NCI-H1092 (cell line): ENCODE results near the gene ATRIP.
"Not testable (repeated sequence)": the region's sequence is repeated elsewhere in the genome, so short reads cannot be mapped to it uniquely, and the experiment has no call there.

Experiments used
- DNase-seq: peaks from one replicate; lab custom pipeline; 2025; lab: John Stamatoyannopoulos, UW

The ATRIP gene

DNA sequence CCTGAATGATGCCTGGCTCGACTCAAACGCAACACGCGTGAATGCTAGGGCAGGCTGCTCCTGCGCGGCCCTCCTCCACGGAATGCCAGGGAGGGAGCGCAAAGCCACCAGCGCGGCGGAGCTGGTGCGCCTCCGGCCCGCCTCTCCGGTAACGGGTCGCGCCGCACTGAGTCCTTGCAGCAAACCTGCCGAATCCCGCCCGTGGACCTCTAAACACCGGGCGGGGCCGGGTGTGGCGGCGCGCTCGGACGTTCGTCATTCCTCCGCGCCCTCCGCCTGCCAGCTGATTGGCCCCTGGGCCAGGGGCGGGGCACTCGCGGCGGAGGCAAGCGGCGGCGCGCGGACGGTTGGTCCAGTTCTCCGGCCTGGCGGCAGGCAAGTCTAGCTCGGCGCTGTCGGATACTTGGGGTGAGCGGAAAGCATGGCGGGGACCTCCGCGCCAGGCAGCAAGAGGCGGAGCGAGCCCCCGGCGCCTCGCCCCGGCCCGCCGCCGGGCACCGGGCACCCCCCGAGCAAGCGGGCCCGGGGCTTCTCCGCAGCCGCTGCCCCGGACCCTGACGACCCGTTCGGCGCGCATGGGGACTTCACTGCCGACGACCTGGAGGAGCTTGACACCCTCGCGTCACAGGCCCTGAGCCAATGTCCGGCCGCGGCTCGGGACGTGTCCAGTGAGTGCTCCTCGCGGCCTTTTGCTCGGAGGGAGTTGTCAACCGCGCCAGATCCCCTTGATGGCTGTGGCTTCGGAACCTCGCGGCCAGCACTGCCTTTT, at the start of gene ATRIP:
Gene ATRIP (plus strand): TSS at position 313 of the 769 bp plus-strand sequence. CDS start 109 bp downstream, at position 422.
- DNase-seq, result peak; percentile 65

DNA sequence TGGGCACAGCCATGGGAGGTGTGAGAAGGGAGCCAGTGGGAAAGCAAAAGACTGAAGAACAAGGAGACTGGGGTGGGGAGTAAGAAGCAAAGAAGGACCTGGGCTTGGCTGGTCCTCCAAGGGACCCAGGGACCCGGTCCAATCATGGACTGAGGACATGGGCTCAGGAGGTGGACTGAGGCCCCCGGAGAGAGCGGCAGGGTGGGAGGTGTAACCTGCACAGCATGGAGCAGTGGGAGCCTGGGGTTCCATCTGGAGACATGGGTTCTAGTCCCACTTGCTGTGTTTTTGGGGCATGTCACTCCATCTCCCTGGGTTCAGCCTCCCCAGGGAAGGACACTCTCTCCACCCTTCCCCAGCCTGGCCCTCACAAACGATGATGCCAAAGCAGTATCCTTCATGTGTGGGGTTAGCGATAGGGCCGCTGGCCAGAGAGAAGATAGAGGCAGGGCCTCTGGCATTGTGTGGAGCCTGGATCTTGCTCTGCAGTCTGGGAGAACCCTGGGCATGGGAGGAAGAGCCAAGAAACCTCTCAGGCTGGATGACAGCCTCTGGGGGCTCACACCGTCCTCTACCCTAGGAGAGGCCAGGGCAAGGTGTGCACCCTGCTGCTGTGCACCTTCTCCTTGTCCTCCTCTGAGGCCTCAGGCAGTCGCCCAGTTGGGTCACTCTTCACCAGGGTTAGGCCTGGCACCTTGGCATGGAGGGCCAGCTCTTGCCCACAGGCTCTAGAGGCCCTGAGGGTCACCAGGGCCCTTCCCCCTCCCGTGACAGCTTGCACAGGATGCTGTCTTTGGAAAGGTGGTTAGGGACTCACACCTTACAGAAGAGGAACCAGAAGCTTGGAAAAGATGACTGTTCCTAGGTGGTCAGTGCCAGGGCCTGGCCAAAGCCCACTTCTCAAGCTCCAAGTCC, 48.5 kb upstream of the ATRIP start:
- no peak for DNase-seq

DNA sequence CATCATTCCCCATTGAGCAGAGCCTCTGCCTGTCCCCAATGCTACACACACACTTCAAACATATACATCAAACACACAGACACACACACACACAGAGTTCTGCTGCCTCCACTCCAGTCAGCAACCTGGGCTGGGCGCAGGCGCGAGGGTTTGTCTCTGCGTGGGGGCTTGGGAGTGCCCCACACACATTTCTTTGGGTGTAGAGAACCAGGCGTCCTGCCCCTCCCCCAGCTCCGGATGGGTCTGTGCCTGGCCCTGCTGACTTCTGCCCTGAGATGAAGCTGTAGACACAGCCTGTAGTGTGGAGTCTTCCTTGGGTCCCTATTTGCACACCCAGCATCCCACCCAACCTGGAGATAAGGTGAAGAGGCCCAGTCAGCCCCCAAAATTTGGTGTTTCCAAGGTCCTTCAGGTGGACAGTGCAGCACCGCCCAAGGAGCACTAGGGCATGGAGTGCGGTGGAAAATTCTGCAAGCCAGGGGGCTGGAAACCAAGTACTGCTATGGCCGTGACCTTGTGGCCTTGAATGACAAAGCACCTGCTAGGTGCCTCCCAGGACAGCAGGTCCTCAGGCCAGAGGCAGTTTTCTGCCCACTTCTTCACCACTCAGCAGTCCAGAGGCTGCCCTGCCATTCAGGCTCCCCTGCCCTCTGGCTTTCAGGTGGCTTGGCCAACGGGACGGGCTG, 47.7 kb upstream of the ATRIP start:
- DNase-seq, result no peak

DNA sequence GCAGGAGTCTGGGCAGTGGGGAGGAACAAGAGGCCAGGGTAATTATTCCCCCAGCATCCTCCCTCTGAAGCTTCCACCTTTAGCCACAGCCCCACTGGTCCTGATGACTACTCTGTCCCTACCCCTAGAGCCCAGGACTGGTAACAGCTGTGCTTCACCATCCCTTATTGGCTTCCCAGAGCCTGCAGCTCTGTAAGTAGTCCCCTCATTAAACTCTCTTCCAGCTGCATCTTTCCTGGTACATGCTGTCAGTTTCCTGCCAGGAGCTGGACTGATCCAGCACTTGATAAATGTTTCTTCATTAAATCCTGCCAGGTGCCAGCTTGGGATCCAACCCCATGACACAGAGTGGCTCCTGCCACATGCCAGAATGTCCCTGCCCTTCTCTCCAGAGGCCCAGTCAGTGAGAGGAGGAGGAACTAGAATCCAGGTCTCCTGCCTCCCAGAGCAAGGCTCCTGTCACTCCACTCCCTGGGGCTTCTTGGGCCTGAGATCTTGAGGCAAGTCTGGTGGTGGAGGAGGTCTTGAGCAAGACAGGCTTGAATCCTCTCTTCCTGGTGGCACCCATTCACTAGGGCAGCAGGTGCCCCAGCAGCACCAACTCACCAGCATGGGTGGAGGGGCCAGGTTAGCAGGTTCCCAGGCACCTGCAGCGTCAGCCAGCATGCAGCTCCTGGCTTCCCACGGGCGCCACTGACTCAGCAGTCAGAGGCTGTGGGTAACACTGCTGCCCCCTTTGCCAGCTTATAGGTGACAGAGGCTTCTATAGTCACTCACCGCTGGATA, 47.0 kb upstream of the ATRIP start:
- DNase-seq, result no peak

- peak; percentile 21 for DNase-seq
Measured at GRCh38 chr3:48400824-48401433, 45.6 kb upstream of the ATRIP start.

DNA sequence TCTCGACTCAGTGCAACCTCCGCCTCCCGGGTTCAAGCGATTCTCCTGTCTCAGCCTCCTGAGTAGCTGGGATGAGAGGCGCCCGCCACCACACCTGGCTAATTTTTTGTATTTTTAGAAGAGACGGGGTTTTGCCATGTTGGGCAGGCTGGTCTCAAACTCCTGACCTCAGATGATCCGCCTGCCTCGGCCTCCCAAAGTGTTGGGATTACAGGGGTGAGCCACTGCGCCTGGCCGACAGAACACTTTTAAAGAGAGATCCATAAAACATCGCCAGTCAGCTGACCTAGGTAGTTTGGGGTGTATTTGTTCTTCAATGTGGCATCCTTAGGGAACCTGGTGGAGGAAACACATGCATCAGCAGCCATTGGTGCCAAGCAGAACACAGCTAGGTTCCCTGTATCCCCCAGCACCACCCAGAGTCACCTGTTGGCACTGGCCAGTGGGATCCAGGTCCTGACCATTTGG, 45.1 kb upstream of the ATRIP start:
- DNase-seq, result not testable (repeated sequence)

DNA sequence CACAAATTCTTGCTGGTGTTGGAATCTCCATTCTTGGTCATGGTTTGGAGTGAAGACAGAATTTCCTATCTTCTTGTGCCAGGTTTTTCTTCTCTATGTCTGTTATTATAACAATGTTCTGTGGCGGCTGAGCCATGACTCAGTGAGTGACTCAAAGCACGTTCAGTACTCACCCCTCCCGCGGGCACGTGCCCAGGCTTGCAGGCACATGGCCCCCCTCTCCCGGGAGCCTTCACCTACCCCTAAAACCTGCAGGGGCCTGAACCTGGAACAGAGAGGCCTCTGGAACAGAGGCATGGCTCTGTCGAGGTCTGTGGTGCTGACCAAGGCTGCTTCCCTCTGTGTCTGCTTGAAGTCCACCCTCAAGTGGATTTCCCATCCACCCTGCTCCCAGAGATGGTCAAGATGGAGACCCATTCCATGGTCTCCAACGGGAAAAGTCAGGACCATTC, 44.2 kb upstream of the ATRIP start:
- no peak for DNase-seq

DNA sequence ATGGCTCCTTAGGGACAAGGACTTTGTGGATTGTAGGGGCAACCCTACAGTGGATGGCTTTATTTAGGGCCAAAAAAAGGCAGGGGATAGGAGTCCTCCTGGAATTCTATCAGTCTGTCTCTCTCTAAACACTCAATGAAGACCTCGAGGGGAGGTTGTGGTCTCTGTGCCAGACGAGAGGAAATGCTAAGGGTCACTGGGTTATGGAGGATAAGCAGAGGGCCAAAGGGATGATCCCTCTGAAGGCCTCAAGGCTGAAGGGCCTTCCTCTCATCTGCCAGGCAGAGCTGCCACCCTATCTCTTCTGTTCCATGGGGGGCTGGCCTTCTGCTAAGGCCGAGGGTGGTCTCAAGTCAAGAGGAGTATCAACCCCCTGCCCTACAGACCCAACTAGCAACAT, 43.6 kb upstream of the ATRIP start:
- DNase-seq, result no peak

DNA sequence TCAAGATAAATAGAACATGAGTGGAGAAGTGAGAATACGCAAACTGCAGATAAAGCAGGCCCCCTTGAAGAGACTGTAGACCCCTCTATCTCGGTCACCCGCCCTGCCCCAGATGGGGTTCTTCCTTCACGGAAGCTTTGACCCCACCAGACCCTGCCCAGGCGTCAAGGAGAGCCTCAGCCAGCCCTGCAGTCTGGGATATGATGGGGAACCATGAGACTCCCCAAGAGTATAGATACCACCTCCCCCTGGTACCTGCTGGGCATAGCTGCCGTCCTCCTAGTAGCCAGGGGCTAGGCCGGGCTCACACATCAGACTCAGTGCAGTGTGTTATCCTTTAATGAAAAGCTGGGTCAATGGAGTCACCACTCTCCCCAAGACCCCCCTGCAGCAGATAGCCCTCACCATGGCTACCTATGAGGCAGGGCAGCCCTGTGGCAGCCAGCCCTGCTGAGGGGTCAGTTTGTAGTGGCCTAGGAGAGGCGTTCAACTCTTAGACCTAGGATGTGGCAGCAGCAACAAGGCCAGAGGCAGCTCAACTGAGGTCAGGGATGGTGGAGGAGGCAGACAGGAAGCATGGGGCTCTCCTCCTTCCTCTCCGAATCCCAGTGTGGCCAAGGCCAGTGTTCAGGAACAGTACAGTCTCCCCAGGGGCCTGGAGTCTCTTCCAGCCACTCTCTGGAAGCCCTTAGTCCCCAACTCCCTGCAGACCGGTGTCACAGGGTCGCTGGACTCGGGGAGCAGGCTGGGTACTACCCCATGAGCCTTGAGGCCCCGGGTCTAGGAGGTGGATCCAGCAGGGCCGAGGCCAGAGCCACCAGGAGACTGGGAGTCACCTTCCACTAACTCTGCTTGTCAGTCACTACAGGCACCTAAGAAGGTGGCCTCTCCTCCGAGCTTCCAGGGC, 42.8 kb upstream of the ATRIP start:
- DNase-seq, result no peak

GRCh38 chr3:48404440-48405342, 41.8 kb upstream of the ATRIP start:
- no peak for DNase-seq

GRCh38 chr3:48405343-48405881, 41.1 kb upstream of the ATRIP start:
- no peak for DNase-seq

GRCh38 chr3:48405971-48406370, 40.6 kb upstream of the ATRIP start:
- no peak for DNase-seq

DNA sequence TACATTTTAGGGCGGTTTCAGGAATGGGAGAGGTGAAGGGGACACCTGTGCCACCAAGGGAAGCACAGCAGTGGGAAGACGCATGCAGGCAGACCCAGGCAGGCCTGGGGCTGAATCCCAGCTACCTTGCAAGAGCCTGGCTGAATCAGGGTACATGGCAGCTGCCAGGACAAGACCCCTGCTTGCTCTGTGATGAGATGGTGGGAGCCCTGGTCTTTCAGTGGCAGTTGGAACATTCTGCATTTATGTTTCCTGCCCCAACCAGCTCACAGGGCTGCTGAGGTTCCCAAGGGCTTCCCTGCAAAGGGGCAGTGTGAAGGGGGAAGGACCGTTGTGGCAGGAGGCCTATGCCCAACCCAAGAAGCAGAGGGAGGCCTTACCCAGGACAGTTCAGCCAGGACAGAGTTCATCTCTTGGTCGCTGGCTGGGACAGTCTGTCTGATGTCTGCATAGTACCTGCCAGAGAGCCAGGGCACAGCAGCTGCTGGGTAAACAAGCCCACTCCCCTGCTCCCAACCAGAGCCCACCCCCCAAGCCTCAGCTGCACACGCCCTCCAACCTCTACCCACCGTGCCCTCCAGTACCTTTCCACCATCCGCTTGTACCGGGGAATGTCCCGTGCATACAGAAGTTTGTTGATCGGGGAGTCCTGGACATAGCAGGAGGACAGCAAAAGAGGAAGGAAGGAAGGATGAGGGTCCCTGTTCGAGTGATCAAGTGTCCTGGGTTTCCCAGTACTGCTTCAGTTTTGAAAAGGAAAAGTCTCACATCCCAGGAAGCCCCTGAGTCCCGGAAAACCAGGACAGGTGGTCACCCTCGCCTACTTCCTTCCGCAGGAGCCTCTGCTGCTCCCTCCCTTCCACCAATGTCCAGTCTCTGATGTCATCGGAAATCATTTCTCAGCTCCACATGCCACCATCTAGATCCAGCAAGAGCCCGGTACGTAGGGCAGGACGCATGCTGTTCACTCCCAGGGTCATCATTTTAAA, 39.8 kb upstream of the ATRIP start:
- no peak for DNase-seq

DNA sequence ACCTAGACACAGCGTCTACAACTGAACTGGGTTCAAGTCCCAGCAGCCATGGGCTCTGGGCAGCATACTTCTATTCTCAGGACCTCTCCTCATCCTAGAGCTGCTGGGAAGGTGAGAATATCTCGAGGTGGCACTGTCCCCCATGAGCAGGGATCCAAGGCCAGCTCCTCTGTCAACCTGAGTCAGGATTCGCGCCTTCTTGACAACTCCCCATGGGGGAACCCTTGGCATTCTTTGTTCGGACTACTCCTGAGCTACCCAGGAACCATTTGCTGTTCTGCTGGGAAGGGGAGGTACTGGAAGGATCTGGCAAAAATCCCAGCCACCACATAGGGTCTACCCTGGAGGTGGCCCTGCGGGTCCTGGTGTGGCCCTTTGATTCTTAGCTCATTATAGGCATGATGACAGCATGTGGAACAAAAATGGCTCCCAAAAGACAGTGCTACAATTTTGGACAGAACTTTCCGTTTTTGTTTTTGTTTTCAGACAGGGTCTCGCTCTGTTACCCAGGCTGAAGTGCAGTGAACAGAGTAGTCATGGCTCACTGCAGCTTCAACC, 38.9 kb upstream of the ATRIP start:
- DNase-seq, result no peak

DNA sequence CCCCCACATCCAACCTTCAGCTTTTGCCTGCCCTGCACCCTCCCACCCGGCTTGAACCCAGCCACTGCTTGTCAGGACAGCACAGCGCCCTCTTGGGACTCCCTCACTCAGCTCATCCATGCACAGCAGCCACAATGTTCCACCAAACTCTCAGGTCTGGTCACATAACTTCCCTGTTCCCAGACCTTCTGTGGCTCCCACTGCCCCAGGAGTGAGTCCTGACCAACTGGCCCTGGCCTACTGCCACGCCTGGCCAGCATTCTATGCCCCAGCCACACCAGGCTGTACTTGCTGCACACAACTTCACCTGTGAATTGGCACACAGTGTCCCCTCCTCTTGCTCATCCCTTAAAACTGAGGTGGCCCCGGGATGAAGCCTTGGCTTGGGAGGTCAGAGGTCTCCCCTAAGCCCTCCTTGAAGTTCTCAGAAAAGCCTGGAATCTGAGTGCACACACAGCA, 37.7 kb upstream of the ATRIP start:
- no peak for DNase-seq

DNA sequence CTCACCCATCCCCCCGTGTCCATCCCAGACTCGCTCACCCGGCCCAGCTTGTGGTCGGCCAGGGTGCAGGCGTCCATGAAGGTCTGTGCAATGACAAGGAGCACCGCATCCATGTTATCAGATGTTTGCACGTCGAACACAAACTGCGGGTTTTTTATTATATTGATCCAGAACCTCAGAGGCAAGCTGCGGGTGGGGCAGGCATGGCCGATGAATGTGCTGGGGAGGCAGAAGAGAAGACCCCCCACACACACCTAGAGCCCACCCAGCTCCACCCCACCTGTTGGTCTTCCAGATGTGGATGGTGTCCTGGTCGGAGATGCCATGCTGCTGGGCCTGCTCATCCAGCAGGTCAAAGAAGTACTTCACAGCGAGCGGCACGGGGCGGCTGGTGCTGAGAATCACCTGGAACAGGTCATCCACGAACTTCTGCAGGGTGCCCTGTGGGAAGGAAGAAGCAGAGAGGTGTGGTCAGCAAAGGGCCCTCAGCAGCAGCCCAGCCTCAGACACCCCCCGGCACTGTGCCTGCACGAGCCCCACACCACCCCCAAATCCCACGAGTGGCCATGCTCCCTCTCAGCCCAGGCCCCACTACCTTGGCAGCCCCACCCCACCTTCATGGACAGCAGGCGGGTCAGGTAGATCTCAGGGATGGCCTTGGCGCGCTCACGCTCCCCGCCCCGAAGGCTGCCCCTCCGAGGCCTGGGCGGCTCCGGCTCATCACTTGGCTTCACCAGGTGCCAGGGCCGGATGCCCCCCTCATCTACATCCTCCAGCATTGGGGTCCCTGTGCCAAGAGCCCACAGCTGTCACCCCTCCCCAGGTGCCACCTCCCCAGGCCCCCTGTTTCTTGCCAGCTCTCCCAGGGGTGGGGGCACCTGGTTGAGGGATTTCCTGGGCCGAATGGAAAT, 37.0 kb upstream of the ATRIP start:
- no peak for DNase-seq
